Measurements from ENCODE around the gene WDR64. TPM values are rescaled to one million over a fixed set of nuclear protein-coding genes. Genes with fewer than 3 reads are reported as not detected.

Gene WDR64
- total RNA-seq, 5 donors from 2014 or later (not counting 1 experiment from before 2014, with no cell fraction given): 0.13 to 0.48 (median 0.26) TPM; not detected in 1

DNA sequence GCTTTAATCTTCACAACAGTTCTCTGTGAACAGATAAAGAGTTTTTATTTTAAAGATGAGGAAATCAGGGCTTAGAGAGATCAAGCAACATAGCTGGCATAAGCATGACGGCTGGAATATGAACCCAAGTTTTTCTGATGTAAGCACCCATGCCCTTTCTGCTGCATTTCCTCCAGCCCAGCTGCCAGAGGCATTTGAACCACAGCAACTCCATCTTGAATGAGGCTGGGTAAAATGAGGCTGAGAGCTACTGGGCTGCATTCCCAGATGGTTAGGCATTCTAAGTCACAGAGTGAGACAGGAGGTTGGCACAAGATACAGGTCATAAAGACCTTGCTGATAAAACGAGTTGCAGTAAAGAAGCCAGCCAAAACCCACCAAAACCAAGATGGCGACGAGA is 90.0 kb downstream of the WDR64 start:
- Histone ChIP-seq H3K4me1 (ENCODE audit: control insufficient read depth in 1 of 2, extremely low read depth in 1 of 2, insufficient read depth in 2 of 2, low read length in 2 of 2) (no peaks in the 10 kb centered on the region), H3K36me3 (ENCODE audit: control insufficient read depth in 2 of 2, extremely low read depth in 1 of 2, insufficient read depth in 1 of 2, low read length in 1 of 2) (no peaks in the 10 kb centered on the region), H3K4me3 (ENCODE audit: control insufficient read depth in 1 of 2, extremely low read depth in 1 of 2, low read length in 1 of 2) (no peak overlapping the region), H3K27me3 (replicated peaks in 1 of 2; ENCODE audit: control insufficient read depth in 2 of 2, extremely low read depth in 1 of 2, insufficient read depth in 2 of 2, low read length in 1 of 2) (no peaks in the 10 kb centered on the region), H3K27ac (ENCODE audit: low read length) (no peak overlapping the region), H3K9me3 (no peaks in the 10 kb centered on the region)
- no peaks in the 10 kb centered on the region for H3K36me3 Mint-ChIP-seq
- ATAC-seq (replicated peaks in 1 of 4) (no peak), DNase-seq (no peak)
- ChIA-PET CTCF (no interaction called here), POLR2A (no interaction called here)
- no CpG with 5 or more reads among the region's 4 CpGs for WGBS (ENCODE audit: insufficient coverage)
- H3K27me3 Mint-ChIP-seq: no peaks in the 10 kb centered on the region
- H3K27ac Mint-ChIP-seq: no peak overlapping the region
- H3K4me1 Mint-ChIP-seq: no peaks in the 10 kb centered on the region
- H3K9me3 Mint-ChIP-seq: no peaks in the 10 kb centered on the region
- H3K4me3 Mint-ChIP-seq: no peak overlapping the region

GRCh38 chr1:241744591-241744990 is 92.5 kb downstream of the WDR64 start:
- Mint-ChIP-seq H3K27me3 (no peaks in the 10 kb centered on the region), H3K27ac (no peak overlapping the region), H3K4me1 (no peaks in the 10 kb centered on the region), H3K9me3 (no peaks in the 10 kb centered on the region), H3K36me3 (no peaks in the 10 kb centered on the region), H3K4me3 (no peak overlapping the region)
- Histone ChIP-seq H3K4me3 (ENCODE audit: control insufficient read depth in 1 of 2, extremely low read depth in 1 of 2, low read length in 1 of 2) (no peak overlapping the region), H3K36me3 (ENCODE audit: control insufficient read depth in 2 of 2, extremely low read depth in 1 of 2, insufficient read depth in 1 of 2, low read length in 1 of 2) (no peaks in the 10 kb centered on the region), H3K9me3 (no peaks in the 10 kb centered on the region), H3K27me3 (replicated peaks in 1 of 2; ENCODE audit: control insufficient read depth in 2 of 2, extremely low read depth in 1 of 2, insufficient read depth in 2 of 2, low read length in 1 of 2) (no peaks in the 10 kb centered on the region), H3K4me1 (ENCODE audit: control insufficient read depth in 1 of 2, extremely low read depth in 1 of 2, insufficient read depth in 2 of 2, low read length in 2 of 2) (no peaks in the 10 kb centered on the region), H3K27ac (ENCODE audit: low read length) (no peak overlapping the region)
- ChIA-PET CTCF (no interaction called here), POLR2A (no interaction called here)
- 100% methylated on average over 1 of the region's 2 CpGs for WGBS (ENCODE audit: insufficient coverage)
- ATAC-seq (replicated peaks in 1 of 4) (no peak), DNase-seq (no peak)

- ChIA-PET CTCF (no interaction called here), POLR2A (no interaction called here)
- DNase-seq (no peak), ATAC-seq (replicated peaks in 1 of 4) (no peak)
- no peaks in the 10 kb centered on the region for H3K4me1 Mint-ChIP-seq
- no peak overlapping the region for H3K27ac Mint-ChIP-seq
- H3K36me3 Mint-ChIP-seq: no peaks in the 10 kb centered on the region
- H3K4me1 ChIP-seq (ENCODE audit: control insufficient read depth in 1 of 2, extremely low read depth in 1 of 2, insufficient read depth in 2 of 2, low read length in 2 of 2): no peaks in the 10 kb centered on the region
- H3K4me3 Mint-ChIP-seq: no peak overlapping the region
- no peak overlapping the region for H3K27ac ChIP-seq (ENCODE audit: low read length)
- no peaks in the 10 kb centered on the region for H3K27me3 ChIP-seq (replicated peaks in 1 of 2; ENCODE audit: control insufficient read depth in 2 of 2, extremely low read depth in 1 of 2, insufficient read depth in 2 of 2, low read length in 1 of 2)
- no peaks in the 10 kb centered on the region for H3K9me3 Mint-ChIP-seq
- H3K4me3 ChIP-seq (ENCODE audit: control insufficient read depth in 1 of 2, extremely low read depth in 1 of 2, low read length in 1 of 2): no peak overlapping the region
- WGBS (ENCODE audit: insufficient coverage): 83% methylated on average over 3 of the region's 6 CpGs
- H3K36me3 ChIP-seq (ENCODE audit: control insufficient read depth in 2 of 2, extremely low read depth in 1 of 2, insufficient read depth in 1 of 2, low read length in 1 of 2): no peaks in the 10 kb centered on the region
- H3K27me3 Mint-ChIP-seq: no peaks in the 10 kb centered on the region
- H3K9me3 ChIP-seq: no peaks in the 10 kb centered on the region
Observed at GRCh38 chr1:241747992-241748391, 95.9 kb downstream of the WDR64 start.

GRCh38 chr1:241749041-241749944 is 97.2 kb downstream of the WDR64 start:
- CTCF ChIA-PET: interaction anchor here in 1 of 2 donors (0.5 kb wide), 1 partner anchor 76 kb away, joined by 4 read pairs; no protein-coding TSS in a partner anchor
- POLR2A ChIA-PET: no interaction called here

DNA sequence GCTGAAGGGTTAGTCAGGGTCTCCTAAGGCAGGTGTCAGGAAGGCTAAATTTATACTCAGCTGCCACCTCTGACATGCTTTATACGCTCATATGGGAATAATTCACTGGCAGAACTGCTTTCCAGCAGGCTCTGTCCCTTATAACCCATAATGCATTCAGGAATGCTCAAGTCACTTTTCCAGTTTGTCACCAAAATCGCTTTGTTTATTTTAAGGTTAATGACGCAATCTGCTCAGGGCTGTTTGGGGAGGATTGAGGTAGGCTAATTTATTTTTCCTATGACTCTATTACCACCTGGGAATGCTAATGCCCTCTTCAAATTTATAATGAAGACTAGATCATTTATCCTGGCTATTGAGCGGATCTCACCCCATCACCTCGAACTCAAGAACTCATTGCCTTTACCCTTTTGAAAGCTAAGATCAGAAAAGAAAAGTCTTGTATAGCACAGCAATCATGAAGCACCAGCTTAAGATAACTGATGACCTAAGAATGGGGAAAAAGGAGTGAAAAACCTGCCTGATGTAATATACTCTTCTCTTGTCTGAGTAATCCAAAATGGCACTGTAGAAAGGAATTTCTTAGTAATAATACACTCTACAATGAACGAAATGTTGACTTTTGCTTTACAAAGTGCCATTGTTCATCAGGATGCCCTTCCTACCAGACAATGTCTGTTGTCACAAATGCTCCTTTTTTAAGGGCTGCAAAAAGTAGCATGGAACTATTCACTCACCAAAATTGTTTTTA is 98.0 kb downstream of the WDR64 start:
- ChIA-PET CTCF (no interaction called here), POLR2A (no interaction called here)
- H3K4me1 ChIP-seq (ENCODE audit: control insufficient read depth in 1 of 2, extremely low read depth in 1 of 2, insufficient read depth in 2 of 2, low read length in 2 of 2): no peaks in the 10 kb centered on the region
- no peak overlapping the region for H3K4me3 ChIP-seq (ENCODE audit: control insufficient read depth in 1 of 2, extremely low read depth in 1 of 2, low read length in 1 of 2)
- Mint-ChIP-seq H3K4me3 (no peak overlapping the region), H3K27ac (no peak overlapping the region), H3K4me1 (no peaks in the 10 kb centered on the region), H3K9me3 (no peaks in the 10 kb centered on the region), H3K36me3 (no peaks in the 10 kb centered on the region), H3K27me3 (no peaks in the 10 kb centered on the region)
- ATAC-seq (replicated peaks in 1 of 4) (no peak), DNase-seq (no peak)
- no peaks in the 10 kb centered on the region for H3K36me3 ChIP-seq (ENCODE audit: control insufficient read depth in 2 of 2, extremely low read depth in 1 of 2, insufficient read depth in 1 of 2, low read length in 1 of 2)
- no peak overlapping the region for H3K27ac ChIP-seq (ENCODE audit: low read length)
- peaks cover 0 to 3% of the 10 kb centered on the region in 2 experiments for H3K27me3 ChIP-seq (replicated peaks in 1 of 2; ENCODE audit: control insufficient read depth in 2 of 2, extremely low read depth in 1 of 2, insufficient read depth in 2 of 2, low read length in 1 of 2)
- 100% methylated on average over 1 of the region's 6 CpGs for WGBS (ENCODE audit: insufficient coverage)
- H3K9me3 ChIP-seq: no peaks in the 10 kb centered on the region

More at GRCh38 chr1:241749041-241749944, 97.2 kb downstream of the WDR64 start:
- no peaks in the 10 kb centered on the region for H3K9me3 ChIP-seq
- Mint-ChIP-seq H3K9me3 (no peaks in the 10 kb centered on the region), H3K4me3 (no peak overlapping the region), H3K27ac (no peak overlapping the region), H3K36me3 (no peaks in the 10 kb centered on the region), H3K27me3 (no peaks in the 10 kb centered on the region), H3K4me1 (no peaks in the 10 kb centered on the region)
- no peaks in the 10 kb centered on the region for H3K4me1 ChIP-seq (ENCODE audit: control insufficient read depth in 1 of 2, extremely low read depth in 1 of 2, insufficient read depth in 2 of 2, low read length in 2 of 2)
- H3K27me3 ChIP-seq (replicated peaks in 1 of 2; ENCODE audit: control insufficient read depth in 2 of 2, extremely low read depth in 1 of 2, insufficient read depth in 2 of 2, low read length in 1 of 2): peaks cover 0 to 3% of the 10 kb centered on the region in 2 experiments
- H3K27ac ChIP-seq (ENCODE audit: low read length): no peak overlapping the region
- no peak for ATAC-seq (replicated peaks in 1 of 4)
- H3K36me3 ChIP-seq (ENCODE audit: control insufficient read depth in 2 of 2, extremely low read depth in 1 of 2, insufficient read depth in 1 of 2, low read length in 1 of 2): no peaks in the 10 kb centered on the region
- no peak for DNase-seq
- WGBS (ENCODE audit: insufficient coverage): 86% methylated on average over 11 of the region's 20 CpGs
- no peak overlapping the region for H3K4me3 ChIP-seq (ENCODE audit: control insufficient read depth in 1 of 2, extremely low read depth in 1 of 2, low read length in 1 of 2)

GRCh38 chr1:241751524-241751923 is 99.4 kb downstream of the WDR64 start:
- ChIA-PET CTCF (interaction anchor here in 1 of 2 donors (0.6 kb wide), 1 partner anchor 78 kb away, joined by 3 read pairs; no protein-coding TSS in a partner anchor), POLR2A (no interaction called here)
- 100% methylated on average over 1 of the region's 5 CpGs for WGBS (ENCODE audit: insufficient coverage)
- Histone ChIP-seq H3K27me3 (replicated peaks in 1 of 2; ENCODE audit: control insufficient read depth in 2 of 2, extremely low read depth in 1 of 2, insufficient read depth in 2 of 2, low read length in 1 of 2) (peaks cover 0 to 3% of the 10 kb centered on the region in 2 experiments), H3K36me3 (ENCODE audit: control insufficient read depth in 2 of 2, extremely low read depth in 1 of 2, insufficient read depth in 1 of 2, low read length in 1 of 2) (no peaks in the 10 kb centered on the region), H3K9me3 (no peaks in the 10 kb centered on the region), H3K4me3 (ENCODE audit: control insufficient read depth in 1 of 2, extremely low read depth in 1 of 2, low read length in 1 of 2) (no peak overlapping the region), H3K4me1 (ENCODE audit: control insufficient read depth in 1 of 2, extremely low read depth in 1 of 2, insufficient read depth in 2 of 2, low read length in 2 of 2) (no peaks in the 10 kb centered on the region), H3K27ac (ENCODE audit: low read length) (no peak overlapping the region)
- Mint-ChIP-seq H3K27me3 (no peaks in the 10 kb centered on the region), H3K36me3 (no peaks in the 10 kb centered on the region), H3K4me1 (no peaks in the 10 kb centered on the region), H3K9me3 (no peaks in the 10 kb centered on the region), H3K4me3 (no peak overlapping the region), H3K27ac (no peak overlapping the region)
- no peak for DNase-seq
- ATAC-seq (replicated peaks in 1 of 4): no peak

Data from T-cell (primary cell).